ENCODE measurements around the gene TENM4. TPM values are rescaled to one million over a fixed set of nuclear protein-coding genes. Genes with fewer than 3 reads are reported as not detected.

The TENM4 gene
- total and polyA plus RNA-seq, 2 of the 13 experiments (the other 11 are each of a cell fraction or from before 2014, with no cell fraction given) = not detected

- TF ChIP-seq ZBTB14 (CRISPR knock-in tag; IDR thresholded peaks at IDR 0.05) (no peak), UBTF (CRISPR knock-in tag; IDR thresholded peaks at IDR 0.05) (no peak), ZFP90 (CRISPR knock-in tag; IDR thresholded peaks at IDR 0.05; ENCODE audit: borderline replicate concordance) (no peak), ZNF773 (CRISPR knock-in tag; IDR thresholded peaks at IDR 0.05; ENCODE audit: borderline replicate concordance) (no peak), FOXO1 (CRISPR knock-in tag; IDR thresholded peaks at IDR 0.05) (no peak), ARID2 (CRISPR knock-in tag; IDR thresholded peaks at IDR 0.05; ENCODE audit: borderline replicate concordance) (no peak), ZNF644 (CRISPR knock-in tag; IDR thresholded peaks at IDR 0.05; ENCODE audit: low read depth) (no peak), ZFYVE20 (CRISPR knock-in tag; IDR thresholded peaks at IDR 0.05; ENCODE audit: borderline replicate concordance, low read depth) (no peak)
These were observed 167.0 kb downstream of the TENM4 start (continued) for GRCh38 chr11:79273781-79274180.

GRCh38 chr11:79269611-79270307 lies 171.1 kb downstream of the TENM4 start:
- no peak overlapping the region for H3K4me2 ChIP-seq (ENCODE audit: low read depth, low read length)
- H3K27ac ChIP-seq (ENCODE audit: extremely low read length, insufficient read depth, low read length) = no peak overlapping the region
- no peaks in the 10 kb centered on the region for H3K9me3 ChIP-seq (ENCODE audit: low read length)
- WGBS (ENCODE audit: low lambda C conversion rate) = 8% methylated on average over 4 of the region's 6 CpGs
- no peaks in the 10 kb centered on the region for H3K79me2 ChIP-seq (ENCODE audit: insufficient read depth, low read length)
- ChIA-PET CTCF (ENCODE audit: low intra/inter-chr PET ratio, low total read pairs) (no interaction called here), POLR2A (no interaction called here)
- no peak for DNase-seq (ENCODE audit: low spot score)
- no peak overlapping the region for H2AFZ ChIP-seq (ENCODE audit: low read length)
- no peaks in the 10 kb centered on the region for H3K36me3 ChIP-seq (replicated peaks in 1 of 2; ENCODE audit: control insufficient read depth in 1 of 2, insufficient read depth in 2 of 2, low read length in 2 of 2)
- H3K4me3 ChIP-seq (replicated peaks in 1 of 3; ENCODE audit: insufficient read depth in 1 of 3, low read depth in 2 of 3, low read length in 3 of 3) = no peak overlapping the region
- intact Hi-C loops (cut with micrococcal nuclease; ENCODE audit: unreplicated experiment) (no loop called here), in situ Hi-C loops (cut with HindIII; ENCODE audit: extremely low pct_ligation_motif_present, low pct_unique_long_range_greater_than_20kb) (no loop called here)
- ATAC-seq = no peak
- no TSS peak for BruUV-seq (replicated peaks)
- no peaks in the 10 kb centered on the region for H4K20me1 ChIP-seq (ENCODE audit: insufficient read depth, low read length)
- no peaks in the 10 kb centered on the region; a peak in 1 of 5 replicates for H3K27me3 ChIP-seq (ENCODE audit: control insufficient read depth in 1 of 2, insufficient read depth in 2 of 2, low read length in 2 of 2)
- no peak for FAIRE-seq
- H3K4me1 ChIP-seq (ENCODE audit: insufficient read depth, low read length) = no peaks in the 10 kb centered on the region
- no peak overlapping the region for H3K9ac ChIP-seq (ENCODE audit: insufficient read depth, low read depth, low read length)
- TF ChIP-seq ZNF407 (CRISPR knock-in tag; IDR thresholded peaks at IDR 0.05; ENCODE audit: not compliant biosample characterization) (no peak), CREB1 (IDR thresholded peaks at IDR 0.05) (no peak), CREB1 (CRISPR knock-in tag; IDR thresholded peaks at IDR 0.05) (no peak)

Data from HepG2 (cell line).